Kidney tubule cell (primary cell): ENCODE results near the gene ATP13A4.

Source experiments
- DNase-seq: peaks from one replicate; pipeline ENCODE4 v3.0.0-alpha.2; 2018; ENCODE audit warnings: low spot score

The ATP13A4 gene

GRCh38 chr3:193403307-193403706 is 151.4 kb downstream of the ATP13A4 start:
- no peak for DNase-seq

GRCh38 chr3:193400304-193400703 is 154.4 kb downstream of the ATP13A4 start:
- no peak for DNase-seq

- DNase-seq, result no peak
Observed at GRCh38 chr3:193396451-193397244, 158.0 kb downstream of the ATP13A4 start.

- DNase-seq, result peak; percentile 85
Observed at GRCh38 chr3:193391902-193392301, 162.8 kb downstream of the ATP13A4 start.

GRCh38 chr3:193389335-193389734 is 165.4 kb downstream of the ATP13A4 start:
- DNase-seq, result no peak

- DNase-seq, result no peak
Observed at GRCh38 chr3:193388361-193388760, 166.3 kb downstream of the ATP13A4 start.

- no peak for DNase-seq
Observed at GRCh38 chr3:193387596-193387995, 167.1 kb downstream of the ATP13A4 start.

- no peak for DNase-seq
Observed at GRCh38 chr3:193378706-193379105, 176.0 kb downstream of the ATP13A4 start, which contains the start of gene ATP13A5. Gene ATP13A5 (minus strand): TSS chr3:193378753. CDS start chr3:193378725, 28 bp downstream.

- no peak for DNase-seq
Observed at GRCh38 chr3:193377591-193377990, 177.1 kb downstream of the ATP13A4 start.

- no peak for DNase-seq
Observed at GRCh38 chr3:193375614-193376013, 179.1 kb downstream of the ATP13A4 start.

- no peak for DNase-seq
Observed at GRCh38 chr3:193372783-193373182, 181.9 kb downstream of the ATP13A4 start.

GRCh38 chr3:193367868-193368267 is 186.8 kb downstream of the ATP13A4 start:
- DNase-seq, result no peak

GRCh38 chr3:193357291-193357690 is 197.4 kb downstream of the ATP13A4 start:
- no peak for DNase-seq

GRCh38 chr3:193354423-193354822 is 200.3 kb downstream of the ATP13A4 start:
- no peak for DNase-seq
